Astrocyte (in vitro differentiated cells and primary cell): ENCODE results near the gene HOXB1. TPM values are rescaled to one million over a fixed set of nuclear protein-coding genes. Genes with fewer than 3 reads are reported as not detected.

Source experiments
- DNase-seq: peaks from one replicate; pipeline ENCODE4 v3.0.0-alpha.2; 2010; ENCODE audit warnings: low read depth
- FAIRE-seq: peaks from 2 replicates; lab custom pipeline; 2011; peaks lifted over from hg19 to GRCh38; lab: Jason Lieb, UNC
- H2AFZ ChIP-seq: 2 replicates; pipeline ENCODE4 v1.6.0; 2012; ENCODE audit warnings: low read depth, low read length, inconsistent platforms
- H3K27ac ChIP-seq: 2 replicates; pipeline ENCODE4 v1.5.1; 2011; ENCODE audit warnings: low read depth, low read length, inconsistent platforms
- H3K27me3 ChIP-seq: 2 replicates; pipeline ENCODE4 v1.6.0; 2011; ENCODE audit warnings: low read length, inconsistent platforms; ENCODE audit not compliant: insufficient read depth
- H3K36me3 ChIP-seq: 2 replicates; pipeline ENCODE4 v1.5.1; 2011; ENCODE audit warnings: low read length, inconsistent platforms; ENCODE audit not compliant: insufficient read depth
- H3K4me1 ChIP-seq: 2 replicates; pipeline ENCODE4 v1.5.1; 2011; ENCODE audit warnings: low read length, inconsistent platforms; ENCODE audit not compliant: insufficient read depth
- H3K4me2 ChIP-seq: 2 replicates; pipeline ENCODE4 v1.6.0; 2012; ENCODE audit warnings: low read length, inconsistent platforms
- H3K4me3 ChIP-seq: 2 replicates; pipeline ENCODE4 v1.5.1; 2011; ENCODE audit warnings: low read depth, mild to moderate bottlenecking, low read length, inconsistent platforms; ENCODE audit not compliant: insufficient read depth
- H3K79me2 ChIP-seq: 2 replicates; pipeline ENCODE4 v1.6.0; 2012; ENCODE audit warnings: mild to moderate bottlenecking, low read length, inconsistent platforms; ENCODE audit not compliant: insufficient read depth
- H3K9ac ChIP-seq: 2 replicates; pipeline ENCODE4 v1.6.0; 2012; ENCODE audit warnings: mild to moderate bottlenecking, low read length, inconsistent platforms
- H3K9me3 ChIP-seq: 2 replicates; pipeline ENCODE4 v1.5.1; 2012; ENCODE audit warnings: low read depth, mild to moderate bottlenecking, low read length, inconsistent platforms; ENCODE audit not compliant: insufficient read depth
- H4K20me1 ChIP-seq: 2 replicates; pipeline ENCODE4 v1.6.0; 2012; ENCODE audit warnings: low read length, inconsistent platforms; ENCODE audit not compliant: insufficient read depth
- H3K27ac Mint-ChIP-seq: one replicate; pipeline ENCODE4 v1.8.0; 2021; ENCODE audit warnings: mild to moderate bottlenecking, mixed read lengths; ENCODE audit not compliant: unreplicated experiment
- H3K27me3 Mint-ChIP-seq: one replicate; pipeline ENCODE4 v1.8.0; 2021; ENCODE audit warnings: low read depth, mixed read lengths; ENCODE audit not compliant: unreplicated experiment
- H3K36me3 Mint-ChIP-seq: one replicate; pipeline ENCODE4 v1.8.0; 2021; ENCODE audit warnings: low read depth, mixed read lengths; ENCODE audit not compliant: unreplicated experiment
- H3K4me1 Mint-ChIP-seq: one replicate; pipeline ENCODE4 v1.8.0; 2021; ENCODE audit warnings: low read depth, mixed read lengths; ENCODE audit not compliant: unreplicated experiment
- H3K4me3 Mint-ChIP-seq: one replicate; pipeline ENCODE4 v1.8.0; 2021; ENCODE audit warnings: mild to moderate bottlenecking, moderate library complexity, mixed read lengths; ENCODE audit not compliant: unreplicated experiment
- H3K9me3 Mint-ChIP-seq: one replicate; pipeline ENCODE4 v1.8.0; 2021; ENCODE audit warnings: mild to moderate bottlenecking, mixed read lengths; ENCODE audit not compliant: unreplicated experiment
- CTCF ChIP-seq: IDR thresholded peaks from 2 replicates; pipeline ENCODE4 v1.5.1; 2011; ENCODE audit warnings: low read depth, mild to moderate bottlenecking, inconsistent platforms, low read length, moderate library complexity; ENCODE audit not compliant: insufficient read depth
- EZH2 ChIP-seq: IDR thresholded peaks from 2 replicates; pipeline ENCODE4 v1.6.1; 2012; ENCODE audit warnings: mild to moderate bottlenecking, low read length, inconsistent platforms; ENCODE audit not compliant: insufficient read depth
- total RNA-seq: library from RNA; stranded (reverse); gene quantifications from 2 replicates; pipeline ENCODE4 v1.2.1, GENCODE V29; 2021

HOXB1 gene
- total RNA-seq, 1 donor from 2014 or later = not detected

- Histone ChIP-seq H3K4me1 (peaks cover 51% of the 10 kb centered on the region), H3K27ac (peak overlapping the region; percentile 61), H3K4me2 (peak overlapping the region; percentile 88), H3K9me3 (no peaks in the 10 kb centered on the region), H2AFZ (no peak overlapping the region), H3K4me3 (no peak overlapping the region), H3K36me3 (no peaks in the 10 kb centered on the region), H3K79me2 (peaks cover 93% of the 10 kb centered on the region), H3K9ac (peak overlapping the region; percentile 83), H4K20me1 (peaks cover 9% of the 10 kb centered on the region), H3K27me3 (peaks cover 79% of the 10 kb centered on the region)
- Mint-ChIP-seq H3K4me3 (no peak overlapping the region), H3K9me3 (peaks cover 18% of the 10 kb centered on the region), H3K4me1 (peaks cover 2% of the 10 kb centered on the region), H3K27ac (no peak overlapping the region), H3K36me3 (peaks cover 2% of the 10 kb centered on the region), H3K27me3 (peaks cover 86% of the 10 kb centered on the region)
- no peak for DNase-seq
- peak; percentile 47 for TF ChIP-seq EZH2
- TF ChIP-seq CTCF = no peak
- no peak for FAIRE-seq
These were observed 29.3 kb upstream of the HOXB1 start for GRCh38 chr17:48559840-48560817.

DNA sequence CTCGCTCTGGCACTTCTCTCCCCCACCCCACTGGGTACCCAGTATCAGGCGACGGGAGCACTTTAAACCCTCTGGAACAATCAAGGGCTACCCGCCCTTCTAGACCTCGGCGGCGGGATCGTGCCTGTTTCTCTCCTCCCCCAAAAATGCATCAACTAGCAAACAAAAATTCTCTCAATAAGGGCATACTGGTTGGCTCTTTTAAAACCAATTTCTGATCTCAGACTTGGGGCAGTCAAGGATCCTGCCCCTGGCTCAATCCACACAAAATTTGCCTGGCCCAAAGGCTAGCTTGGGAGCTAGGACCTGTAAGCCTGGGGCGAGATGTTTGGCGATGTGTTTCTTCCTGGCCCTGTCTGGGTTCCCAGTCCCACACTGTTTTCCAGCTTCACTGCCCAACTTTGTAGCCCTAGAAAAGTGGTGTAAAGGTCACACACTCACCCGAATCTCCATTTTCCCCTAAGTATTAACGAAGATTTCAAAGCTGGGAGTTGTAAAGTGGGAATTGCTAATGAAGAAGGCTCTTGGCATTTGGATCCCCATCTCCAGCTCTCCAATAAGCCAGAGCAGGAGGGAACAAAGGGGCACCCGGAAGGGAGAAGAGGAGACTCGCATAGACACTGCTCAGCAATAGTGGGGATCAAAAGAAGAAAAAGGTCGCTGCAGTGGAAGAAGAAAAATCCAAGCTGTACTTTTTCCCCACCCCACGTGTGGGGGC, 28.5 kb upstream of the HOXB1 start:
- Histone ChIP-seq H4K20me1 (peaks cover 9% of the 10 kb centered on the region), H3K4me1 (peaks cover 51% of the 10 kb centered on the region), H3K4me2 (peak overlapping the region; percentile 88), H3K9me3 (no peaks in the 10 kb centered on the region), H3K36me3 (no peaks in the 10 kb centered on the region), H3K4me3 (no peak overlapping the region), H3K9ac (peak overlapping the region; percentile 83), H3K27me3 (peaks cover 73% of the 10 kb centered on the region), H3K79me2 (peaks cover 94% of the 10 kb centered on the region), H3K27ac (peak overlapping the region; percentile 61), H2AFZ (no peak overlapping the region)
- peaks cover 2% of the 10 kb centered on the region for H3K36me3 Mint-ChIP-seq
- FAIRE-seq (no peak), DNase-seq (no peak)
- H3K4me3 Mint-ChIP-seq = no peak overlapping the region
- no peak overlapping the region for H3K27ac Mint-ChIP-seq
- H3K9me3 Mint-ChIP-seq = peaks cover 18% of the 10 kb centered on the region
- no peak for TF ChIP-seq EZH2
- no peak for TF ChIP-seq CTCF
- peaks cover 95% of the 10 kb centered on the region for H3K27me3 Mint-ChIP-seq
- peaks cover 2% of the 10 kb centered on the region for H3K4me1 Mint-ChIP-seq
